ENCODE results near the gene DOCK1. TPM values are rescaled to one million over a fixed set of nuclear protein-coding genes. Genes with fewer than 3 reads are reported as not detected.

DOCK1 gene
- total RNA-seq, 1 experiment from 2014 or later, result 82.2 TPM

DNA sequence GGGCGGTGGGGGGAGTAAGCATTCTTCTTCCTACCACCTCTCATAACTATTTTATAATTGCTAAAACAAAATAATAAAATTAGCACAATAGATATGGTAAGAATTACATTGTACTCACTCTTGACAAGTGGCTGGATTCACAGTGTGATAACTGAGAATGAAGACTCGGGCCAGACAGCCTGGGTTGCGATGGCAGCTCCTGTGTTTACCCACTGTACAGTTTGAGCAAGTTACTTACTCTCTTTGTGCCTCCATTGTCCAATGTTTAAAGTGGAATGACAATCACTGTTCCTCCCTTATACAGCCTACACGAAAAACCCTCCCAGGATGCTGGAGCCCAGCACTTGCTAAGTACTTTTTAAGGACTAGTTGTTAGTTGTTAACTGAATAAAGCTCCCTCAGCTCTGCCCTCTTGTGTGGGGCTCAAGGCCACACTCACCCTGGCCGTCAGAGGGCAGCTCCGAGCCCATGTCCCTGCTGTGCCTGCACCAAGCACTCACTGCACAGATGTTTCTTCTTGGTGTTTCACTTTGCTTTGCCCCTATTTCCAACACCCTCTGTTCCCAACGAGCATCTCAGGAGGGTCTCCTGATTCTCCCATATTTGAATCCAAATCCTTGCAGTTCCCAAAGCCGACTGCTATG is 587.5 kb downstream of the DOCK1 start:
- H3K4me1 Mint-ChIP-seq (ENCODE audit: low read depth, unreplicated experiment), result no peaks in the 10 kb centered on the region
- H3K27me3 Mint-ChIP-seq (ENCODE audit: insufficient read depth, unreplicated experiment), result peaks cover 18% of the 10 kb centered on the region
- no peak overlapping the region for H3K27ac Mint-ChIP-seq (ENCODE audit: unreplicated experiment)
- H3K4me3 Mint-ChIP-seq (ENCODE audit: unreplicated experiment), result no peak overlapping the region
- CTCF ChIA-PET, result interaction anchor here (0.7 to 0.9 kb wide), 2 partner anchors 10 to 223 kb away, joined by 3 read pairs; no protein-coding TSS in a partner anchor
- no TSS peak for BruUV-seq (replicated peaks)
- Histone ChIP-seq H3K4me1 (no peaks in the 10 kb centered on the region), H3K9me3 (no peaks in the 10 kb centered on the region), H3K4me3 (ENCODE audit: low read depth, low read length) (no peak overlapping the region), H3K36me3 (ENCODE audit: control insufficient read depth, insufficient read depth, low read length) (no peaks in the 10 kb centered on the region), H3K27me3 (replicated peaks; ENCODE audit: control insufficient read depth, insufficient read depth, low read length) (no peaks in the 10 kb centered on the region; the same call in 1 of the 2 replicates)
- POLR2A ChIA-PET, result no interaction called here
- H3K36me3 Mint-ChIP-seq (ENCODE audit: insufficient read depth, unreplicated experiment), result no peaks in the 10 kb centered on the region
- H3K9me3 Mint-ChIP-seq (ENCODE audit: unreplicated experiment), result no peaks in the 10 kb centered on the region
- peak in 1 of 2 experiments; percentile 32 for DNase-seq
- TF ChIP-seq, protein P1, sequence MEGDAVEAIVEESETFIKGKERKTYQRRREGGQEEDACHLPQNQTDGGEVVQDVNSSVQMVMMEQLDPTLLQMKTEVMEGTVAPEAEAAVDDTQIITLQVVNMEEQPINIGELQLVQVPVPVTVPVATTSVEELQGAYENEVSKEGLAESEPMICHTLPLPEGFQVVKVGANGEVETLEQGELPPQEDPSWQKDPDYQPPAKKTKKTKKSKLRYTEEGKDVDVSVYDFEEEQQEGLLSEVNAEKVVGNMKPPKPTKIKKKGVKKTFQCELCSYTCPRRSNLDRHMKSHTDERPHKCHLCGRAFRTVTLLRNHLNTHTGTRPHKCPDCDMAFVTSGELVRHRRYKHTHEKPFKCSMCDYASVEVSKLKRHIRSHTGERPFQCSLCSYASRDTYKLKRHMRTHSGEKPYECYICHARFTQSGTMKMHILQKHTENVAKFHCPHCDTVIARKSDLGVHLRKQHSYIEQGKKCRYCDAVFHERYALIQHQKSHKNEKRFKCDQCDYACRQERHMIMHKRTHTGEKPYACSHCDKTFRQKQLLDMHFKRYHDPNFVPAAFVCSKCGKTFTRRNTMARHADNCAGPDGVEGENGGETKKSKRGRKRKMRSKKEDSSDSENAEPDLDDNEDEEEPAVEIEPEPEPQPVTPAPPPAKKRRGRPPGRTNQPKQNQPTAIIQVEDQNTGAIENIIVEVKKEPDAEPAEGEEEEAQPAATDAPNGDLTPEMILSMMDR (IDR thresholded peaks at IDR 0.05; ENCODE audit: insufficient read depth in 1 of 2, low read depth in 1 of 2, low read length in 1 of 2, severe bottlenecking in 1 of 2, unreplicated experiment in 1 of 2), result peak; percentile 51 to 70
- intact Hi-C loops (cut with micrococcal nuclease; ENCODE audit: unreplicated experiment), result loop anchor here (1.0 kb wide), 1 partner anchor 362 kb away; no protein-coding TSS in a partner anchor

DNA sequence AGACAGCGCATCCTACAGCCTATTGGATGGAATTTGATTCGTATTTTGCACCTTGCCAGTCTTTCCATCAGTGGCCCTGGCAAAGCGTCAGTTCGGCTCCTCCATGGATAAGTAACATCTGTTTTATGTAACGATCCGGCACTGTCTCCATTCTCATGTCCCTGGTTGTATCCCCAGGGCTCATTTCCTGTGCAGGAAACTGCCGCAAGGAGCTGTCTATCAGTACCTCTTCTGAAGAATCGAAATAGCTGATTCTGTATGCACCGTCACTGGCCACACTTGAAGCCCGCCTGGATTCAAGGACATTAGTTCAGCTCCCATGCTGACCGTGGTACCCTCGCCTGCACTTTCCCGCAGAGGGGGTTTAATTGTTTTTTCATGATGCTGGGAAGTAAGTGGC is 590.8 kb downstream of the DOCK1 start:
- ChIA-PET CTCF (no interaction called here), POLR2A (no interaction called here)
- Histone ChIP-seq H3K9me3 (no peaks in the 10 kb centered on the region), H3K27me3 (replicated peaks; ENCODE audit: control insufficient read depth, insufficient read depth, low read length) (no peaks in the 10 kb centered on the region; the same call in 1 of the 2 replicates), H3K4me3 (ENCODE audit: low read depth, low read length) (no peak overlapping the region), H3K36me3 (ENCODE audit: control insufficient read depth, insufficient read depth, low read length) (no peaks in the 10 kb centered on the region), H3K4me1 (no peaks in the 10 kb centered on the region)
- no peak for DNase-seq
- TF ChIP-seq, protein P1 (IDR thresholded peaks at IDR 0.05; ENCODE audit: insufficient read depth in 1 of 2, low read depth in 1 of 2, low read length in 1 of 2, severe bottlenecking in 1 of 2, unreplicated experiment in 1 of 2), result no peak
- H3K36me3 Mint-ChIP-seq (ENCODE audit: insufficient read depth, unreplicated experiment), result no peaks in the 10 kb centered on the region
- no peak overlapping the region for H3K27ac Mint-ChIP-seq (ENCODE audit: unreplicated experiment)
- intact Hi-C loops (cut with micrococcal nuclease; ENCODE audit: unreplicated experiment), result no loop called here
- no TSS peak for BruUV-seq (replicated peaks)
- no peaks in the 10 kb centered on the region for H3K9me3 Mint-ChIP-seq (ENCODE audit: unreplicated experiment)
- no peaks in the 10 kb centered on the region for H3K4me1 Mint-ChIP-seq (ENCODE audit: low read depth, unreplicated experiment)
- peaks cover 32% of the 10 kb centered on the region for H3K27me3 Mint-ChIP-seq (ENCODE audit: insufficient read depth, unreplicated experiment)
- H3K4me3 Mint-ChIP-seq (ENCODE audit: unreplicated experiment), result no peak overlapping the region

GRCh38 chr10:127497685-127498084 is 592.5 kb downstream of the DOCK1 start:
- Histone ChIP-seq H3K9me3 (no peaks in the 10 kb centered on the region), H3K36me3 (ENCODE audit: control insufficient read depth, insufficient read depth, low read length) (no peaks in the 10 kb centered on the region), H3K4me3 (ENCODE audit: low read depth, low read length) (no peak overlapping the region), H3K4me1 (no peaks in the 10 kb centered on the region), H3K27me3 (replicated peaks; ENCODE audit: control insufficient read depth, insufficient read depth, low read length) (no peaks in the 10 kb centered on the region)
- TF ChIP-seq, protein P1 (IDR thresholded peaks at IDR 0.05; ENCODE audit: insufficient read depth in 1 of 2, low read depth in 1 of 2, low read length in 1 of 2, severe bottlenecking in 1 of 2, unreplicated experiment in 1 of 2), result no peak
- no peak overlapping the region for H3K4me3 Mint-ChIP-seq (ENCODE audit: unreplicated experiment)
- H3K27ac Mint-ChIP-seq (ENCODE audit: unreplicated experiment), result no peak overlapping the region
- CTCF ChIA-PET, result no interaction called here
- no peak for DNase-seq
- H3K4me1 Mint-ChIP-seq (ENCODE audit: low read depth, unreplicated experiment), result no peaks in the 10 kb centered on the region
- BruUV-seq (replicated peaks), result no TSS peak
- intact Hi-C loops (cut with micrococcal nuclease; ENCODE audit: unreplicated experiment), result no loop called here
- POLR2A ChIA-PET, result no interaction called here
- peaks cover 38% of the 10 kb centered on the region for H3K27me3 Mint-ChIP-seq (ENCODE audit: insufficient read depth, unreplicated experiment)
- no peaks in the 10 kb centered on the region for H3K9me3 Mint-ChIP-seq (ENCODE audit: unreplicated experiment)
- H3K36me3 Mint-ChIP-seq (ENCODE audit: insufficient read depth, unreplicated experiment), result no peaks in the 10 kb centered on the region
